ENCODE results near the gene ALAS1.
A peak's percentile ranks its signal among the peaks of the same experiment; 100 is the strongest.

ALAS1 gene

GRCh38 chr3:52231502-52232278, 33.7 kb downstream of the ALAS1 start:
- Histone ChIP-seq H3K36me3 (ENCODE audit: control insufficient read depth, insufficient read depth, low read length) (peaks cover 44% of the 10 kb centered on the region), H3K27me3 (ENCODE audit: control insufficient read depth, insufficient read depth, low read length) (no peaks in the 10 kb centered on the region), H3K9ac (ENCODE audit: low read length) (no peak overlapping the region)

GRCh38 chr3:52232279-52233107, 34.5 kb downstream of the ALAS1 start:
- peaks cover 44% of the 10 kb centered on the region for H3K36me3 ChIP-seq (ENCODE audit: control insufficient read depth, insufficient read depth, low read length)
- H3K27me3 ChIP-seq (ENCODE audit: control insufficient read depth, insufficient read depth, low read length), result no peaks in the 10 kb centered on the region
- no peak overlapping the region for H3K9ac ChIP-seq (ENCODE audit: low read length)

More at GRCh38 chr3:52231502-52232278, 33.7 kb downstream of the ALAS1 start:
- Histone ChIP-seq H3K9me3 (ENCODE audit: control insufficient read depth, insufficient read depth, low read depth, low read length) (no peaks in the 10 kb centered on the region), H3K27ac (ENCODE audit: low read depth, low read length) (no peak overlapping the region), H3K4me3 (ENCODE audit: low read depth, low read length) (no peak overlapping the region), H3K4me1 (ENCODE audit: control insufficient read depth, insufficient read depth, low read length) (peaks cover 9% of the 10 kb centered on the region)

GRCh38 chr3:52233108-52233591, 35.2 kb downstream of the ALAS1 start:
- Histone ChIP-seq H3K27me3 (ENCODE audit: control insufficient read depth, insufficient read depth, low read length) (no peaks in the 10 kb centered on the region), H3K36me3 (ENCODE audit: control insufficient read depth, insufficient read depth, low read length) (peaks cover 44% of the 10 kb centered on the region), H3K9me3 (ENCODE audit: control insufficient read depth, insufficient read depth, low read depth, low read length) (no peaks in the 10 kb centered on the region), H3K9ac (ENCODE audit: low read length) (no peak overlapping the region), H3K4me1 (ENCODE audit: control insufficient read depth, insufficient read depth, low read length) (peaks cover 22% of the 10 kb centered on the region), H3K27ac (ENCODE audit: low read depth, low read length) (no peak overlapping the region), H3K4me3 (ENCODE audit: low read depth, low read length) (no peak overlapping the region)

More at GRCh38 chr3:52232279-52233107, 34.5 kb downstream of the ALAS1 start:
- no peak overlapping the region for H3K27ac ChIP-seq (ENCODE audit: low read depth, low read length)
- H3K4me3 ChIP-seq (ENCODE audit: low read depth, low read length), result no peak overlapping the region
- no peaks in the 10 kb centered on the region for H3K9me3 ChIP-seq (ENCODE audit: control insufficient read depth, insufficient read depth, low read depth, low read length)
- peaks cover 17% of the 10 kb centered on the region for H3K4me1 ChIP-seq (ENCODE audit: control insufficient read depth, insufficient read depth, low read length)

GRCh38 chr3:52233968-52234367, 36.0 kb downstream of the ALAS1 start:
- Histone ChIP-seq H3K36me3 (ENCODE audit: control insufficient read depth, insufficient read depth, low read length) (peaks cover 39% of the 10 kb centered on the region), H3K4me1 (ENCODE audit: control insufficient read depth, insufficient read depth, low read length) (peaks cover 27% of the 10 kb centered on the region), H3K9me3 (ENCODE audit: control insufficient read depth, insufficient read depth, low read depth, low read length) (no peaks in the 10 kb centered on the region), H3K27ac (ENCODE audit: low read depth, low read length) (no peak overlapping the region), H3K27me3 (ENCODE audit: control insufficient read depth, insufficient read depth, low read length) (no peaks in the 10 kb centered on the region), H3K4me3 (ENCODE audit: low read depth, low read length) (no peak overlapping the region), H3K9ac (ENCODE audit: low read length) (no peak overlapping the region)

- Histone ChIP-seq H3K4me3 (ENCODE audit: low read depth, low read length) (no peak overlapping the region), H3K9ac (ENCODE audit: low read length) (no peak overlapping the region), H3K4me1 (ENCODE audit: control insufficient read depth, insufficient read depth, low read length) (peaks cover 28% of the 10 kb centered on the region), H3K9me3 (ENCODE audit: control insufficient read depth, insufficient read depth, low read depth, low read length) (no peaks in the 10 kb centered on the region), H3K27me3 (ENCODE audit: control insufficient read depth, insufficient read depth, low read length) (no peaks in the 10 kb centered on the region), H3K27ac (ENCODE audit: low read depth, low read length) (no peak overlapping the region), H3K36me3 (ENCODE audit: control insufficient read depth, insufficient read depth, low read length) (peaks cover 31% of the 10 kb centered on the region)
Observed at GRCh38 chr3:52234516-52235447, 36.8 kb downstream of the ALAS1 start.

- Histone ChIP-seq H3K27ac (ENCODE audit: low read depth, low read length) (0 out of 2 replicates have a peak overlapping the region, but pooled peaks have one; percentile 42), H3K9me3 (ENCODE audit: control insufficient read depth, insufficient read depth, low read depth, low read length) (no peaks in the 10 kb centered on the region), H3K27me3 (ENCODE audit: control insufficient read depth, insufficient read depth, low read length) (no peaks in the 10 kb centered on the region), H3K4me3 (ENCODE audit: low read depth, low read length) (no peak overlapping the region), H3K36me3 (ENCODE audit: control insufficient read depth, insufficient read depth, low read length) (peaks cover 15% of the 10 kb centered on the region; the same call in 1 of the 2 replicates), H3K4me1 (ENCODE audit: control insufficient read depth, insufficient read depth, low read length) (peaks cover 41% of the 10 kb centered on the region), H3K9ac (ENCODE audit: low read length) (no peak overlapping the region)
Observed at GRCh38 chr3:52236424-52236886, 38.5 kb downstream of the ALAS1 start.

GRCh38 chr3:52237006-52237656, 39.2 kb downstream of the ALAS1 start:
- Histone ChIP-seq H3K9me3 (ENCODE audit: control insufficient read depth, insufficient read depth, low read depth, low read length) (no peaks in the 10 kb centered on the region), H3K27me3 (ENCODE audit: control insufficient read depth, insufficient read depth, low read length) (no peaks in the 10 kb centered on the region), H3K9ac (ENCODE audit: low read length) (peak overlapping the region; percentile 10), H3K36me3 (ENCODE audit: control insufficient read depth, insufficient read depth, low read length) (peaks cover 15% of the 10 kb centered on the region; the same call in 1 of the 2 replicates), H3K4me1 (ENCODE audit: control insufficient read depth, insufficient read depth, low read length) (peaks cover 41% of the 10 kb centered on the region), H3K27ac (ENCODE audit: low read depth, low read length) (peak overlapping the region; percentile 20; the same call in 1 of the 2 replicates), H3K4me3 (ENCODE audit: low read depth, low read length) (peak overlapping the region; percentile 93)

- peak overlapping the region; percentile 93 for H3K4me3 ChIP-seq (ENCODE audit: low read depth, low read length)
Observed at GRCh38 chr3:52237657-52238172, 39.8 kb downstream of the ALAS1 start.

GRCh38 chr3:52238193-52238760, 40.3 kb downstream of the ALAS1 start:
- peaks cover 41% of the 10 kb centered on the region for H3K4me1 ChIP-seq (ENCODE audit: control insufficient read depth, insufficient read depth, low read length)
- peak overlapping the region; percentile 93 for H3K4me3 ChIP-seq (ENCODE audit: low read depth, low read length)
- H3K27me3 ChIP-seq (ENCODE audit: control insufficient read depth, insufficient read depth, low read length), result no peaks in the 10 kb centered on the region
- peaks cover 15% of the 10 kb centered on the region; the same call in 1 of the 2 replicates for H3K36me3 ChIP-seq (ENCODE audit: control insufficient read depth, insufficient read depth, low read length)
- H3K27ac ChIP-seq (ENCODE audit: low read depth, low read length), result peak overlapping the region; percentile 20; the same call in 1 of the 2 replicates
- peak overlapping the region; percentile 59 for H3K9ac ChIP-seq (ENCODE audit: low read length)
- no peaks in the 10 kb centered on the region for H3K9me3 ChIP-seq (ENCODE audit: control insufficient read depth, insufficient read depth, low read depth, low read length)

More at GRCh38 chr3:52237657-52238172, 39.8 kb downstream of the ALAS1 start:
- H3K9ac ChIP-seq (ENCODE audit: low read length), result peak overlapping the region; percentile 10
- H3K4me1 ChIP-seq (ENCODE audit: control insufficient read depth, insufficient read depth, low read length), result peaks cover 41% of the 10 kb centered on the region
- H3K9me3 ChIP-seq (ENCODE audit: control insufficient read depth, insufficient read depth, low read depth, low read length), result no peaks in the 10 kb centered on the region
- peak overlapping the region; percentile 20; the same call in 1 of the 2 replicates for H3K27ac ChIP-seq (ENCODE audit: low read depth, low read length)
- no peaks in the 10 kb centered on the region for H3K27me3 ChIP-seq (ENCODE audit: control insufficient read depth, insufficient read depth, low read length)
- peaks cover 15% of the 10 kb centered on the region; the same call in 1 of the 2 replicates for H3K36me3 ChIP-seq (ENCODE audit: control insufficient read depth, insufficient read depth, low read length)

Data from HUES6 (cell line).